Stimulated activated CD4-positive, alpha-beta T cell treated with anti-CD3 and anti-CD28 coated beads, Interleukin-4, amount 100 ng/mL, for 1 hour (primary cell): Measurements from ENCODE around the gene HAPSTR1.
A peak's percentile ranks its signal among the peaks of the same experiment; 100 is the strongest.
"Not testable (repeated sequence)": the region's sequence is repeated elsewhere in the genome, so short reads cannot be mapped to it uniquely, and the experiment has no call there.

ENCODE experiments used
- DNase-seq: peaks from one replicate; pipeline ENCODE4 v3.0.0-alpha.2; 2020

Gene HAPSTR1

DNA sequence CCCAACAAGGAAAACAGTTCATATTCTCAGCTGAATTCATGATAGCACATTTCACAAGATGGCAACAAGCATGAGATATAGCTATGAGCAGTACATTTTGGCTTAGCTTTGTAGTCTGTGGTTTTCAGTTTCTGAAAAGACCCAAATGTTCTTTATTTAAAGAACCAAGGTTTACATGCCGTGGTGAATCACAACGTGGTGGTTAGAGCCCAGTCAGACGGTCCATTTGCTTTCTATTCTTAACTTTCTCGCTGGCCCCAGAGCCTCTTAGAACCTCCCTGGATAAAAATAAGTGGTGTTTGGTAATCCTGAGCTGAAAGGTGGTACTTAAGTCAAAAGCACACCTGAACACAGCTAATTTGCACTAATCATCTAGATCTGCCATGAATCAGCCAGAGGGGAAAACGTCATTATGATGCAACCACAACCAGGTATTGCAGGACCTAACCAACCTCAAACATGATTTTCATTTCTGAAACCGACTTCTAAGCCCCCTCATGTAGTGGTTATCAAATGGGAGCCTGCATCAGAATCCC lies 18.6 kb upstream of the HAPSTR1 start:
- peak; percentile 29 for DNase-seq

DNA sequence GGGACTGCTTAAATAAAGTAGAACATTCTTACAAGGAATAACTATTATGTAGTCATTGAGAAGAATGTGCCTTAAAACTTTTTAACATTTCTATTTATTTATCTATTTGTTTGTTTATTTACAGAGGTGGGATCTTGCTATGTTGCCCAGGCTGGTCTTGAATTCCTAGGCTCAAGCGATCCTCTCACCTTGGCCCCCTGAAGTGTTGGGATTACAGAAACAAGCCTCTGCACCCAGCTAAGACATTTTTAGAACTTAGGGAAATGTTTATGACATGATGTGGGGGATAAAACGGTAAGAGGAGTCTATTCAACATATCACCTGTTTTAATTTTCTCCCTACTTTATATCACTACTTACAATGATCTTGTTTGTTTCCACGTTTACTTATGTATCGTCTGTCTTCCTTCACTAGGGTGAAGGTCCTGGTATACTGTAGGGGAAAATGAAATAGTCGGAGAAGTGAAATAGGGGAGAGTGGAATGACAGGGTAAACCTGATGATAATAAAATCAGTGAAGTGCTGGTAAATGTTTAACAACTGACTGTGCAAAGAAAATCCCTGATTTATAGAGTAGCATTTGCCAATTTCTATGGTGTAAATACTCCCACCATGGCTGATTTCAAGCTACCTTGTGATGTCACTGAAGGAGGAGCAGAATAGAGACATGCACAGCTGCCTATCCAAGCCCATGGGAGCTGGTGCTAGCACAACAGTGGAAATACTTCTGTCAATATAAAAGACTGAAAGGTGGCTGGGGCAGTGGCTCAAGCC lies 16.0 kb upstream of the HAPSTR1 start:
- DNase-seq, result no peak

DNA sequence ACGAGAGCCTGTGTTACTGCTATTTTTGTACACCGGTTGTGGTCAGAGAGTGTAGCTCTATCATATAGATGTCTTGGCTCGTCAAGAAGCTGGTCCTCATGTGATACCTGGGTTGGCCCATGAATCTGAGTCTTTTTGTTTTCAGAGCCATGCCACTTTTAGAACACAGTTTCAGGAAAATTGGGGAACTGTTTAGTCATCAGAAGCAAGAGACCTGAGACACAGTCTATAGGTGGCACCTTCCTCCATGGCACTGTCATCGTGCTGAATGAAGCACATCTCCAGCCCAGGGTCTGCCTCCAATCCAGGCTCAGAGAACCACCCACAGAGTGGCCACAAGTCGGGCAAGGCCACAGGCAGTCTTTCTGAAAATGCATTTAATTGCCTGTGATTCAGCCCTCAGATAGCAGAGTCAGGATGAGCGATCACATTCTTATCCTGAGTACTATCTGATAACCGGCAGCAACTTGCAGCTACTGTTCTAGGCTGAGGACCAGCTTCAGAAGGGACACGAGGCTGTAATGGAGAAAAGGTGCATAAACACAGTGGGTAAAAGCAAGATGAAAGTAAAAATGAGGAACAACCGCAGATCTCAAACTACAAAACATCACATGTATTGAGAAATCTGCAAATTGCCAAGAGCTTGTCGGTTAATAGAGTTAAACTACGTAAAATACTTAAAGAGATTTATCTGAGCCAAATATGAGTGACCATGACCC lies 14.2 kb upstream of the HAPSTR1 start:
- no peak for DNase-seq

DNA sequence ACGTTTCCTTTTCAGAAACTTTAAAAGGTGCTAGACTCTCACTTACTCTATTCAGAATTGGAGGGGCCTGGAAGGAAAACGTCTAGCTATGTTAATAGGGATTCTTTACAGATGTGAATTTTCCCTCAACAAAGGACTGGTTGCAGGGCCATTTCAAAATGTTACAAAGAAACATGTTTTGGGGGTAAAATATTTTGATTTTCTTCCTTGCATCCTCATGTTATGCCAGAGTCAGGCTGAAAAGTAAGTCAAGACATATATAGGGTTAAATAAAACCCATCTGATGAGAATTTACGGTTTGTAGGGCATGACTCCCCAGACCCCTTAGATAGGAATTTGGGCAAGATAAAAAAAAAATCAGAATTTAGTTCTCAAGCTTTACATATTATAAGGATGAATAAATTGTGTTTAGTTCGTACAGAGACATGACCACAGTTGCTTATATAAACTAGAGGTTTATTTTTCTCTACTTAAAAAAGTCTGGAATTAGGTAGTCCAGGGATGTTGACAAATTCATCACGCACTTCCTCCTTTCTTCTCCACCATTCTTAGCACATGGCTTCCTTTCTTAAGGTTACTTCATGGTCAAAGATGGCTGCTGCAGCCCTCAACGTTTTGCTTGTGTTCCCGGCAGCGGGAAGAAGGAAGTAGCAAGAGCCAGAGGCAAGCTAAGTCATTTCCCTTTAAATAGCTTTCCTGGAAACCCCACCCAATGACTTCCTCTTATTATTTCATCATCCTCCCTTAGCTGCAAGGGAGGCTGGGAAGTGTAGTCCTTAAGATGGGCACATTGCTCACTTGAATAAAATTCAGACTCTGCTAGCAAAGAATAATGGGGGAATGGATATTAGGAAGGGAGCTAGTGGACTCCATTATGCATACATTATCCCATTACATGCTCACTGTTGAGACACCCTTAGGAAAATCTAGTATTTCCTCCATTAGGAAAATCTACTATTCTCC lies 12.7 kb upstream of the HAPSTR1 start:
- DNase-seq, result peak; percentile 28

DNA sequence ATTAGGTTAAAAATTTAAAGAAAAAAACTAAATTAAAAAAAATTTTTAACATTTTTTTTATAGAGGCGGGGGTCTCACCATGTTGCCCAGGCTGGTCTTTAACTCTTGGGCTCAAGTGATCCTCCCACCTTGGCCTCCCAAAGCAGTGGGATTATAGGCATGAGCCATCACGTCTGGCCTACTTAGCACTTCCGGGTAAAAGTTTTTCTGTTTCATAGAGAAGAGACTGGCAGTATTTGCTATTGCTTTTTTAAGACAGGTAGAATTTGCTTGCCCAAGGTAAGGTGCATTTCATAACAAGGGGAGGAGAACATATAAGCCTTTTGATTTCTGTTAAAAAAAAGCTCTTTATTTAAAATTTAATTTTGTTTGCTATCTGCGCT lies 12.0 kb upstream of the HAPSTR1 start:
- DNase-seq, result no peak

DNA sequence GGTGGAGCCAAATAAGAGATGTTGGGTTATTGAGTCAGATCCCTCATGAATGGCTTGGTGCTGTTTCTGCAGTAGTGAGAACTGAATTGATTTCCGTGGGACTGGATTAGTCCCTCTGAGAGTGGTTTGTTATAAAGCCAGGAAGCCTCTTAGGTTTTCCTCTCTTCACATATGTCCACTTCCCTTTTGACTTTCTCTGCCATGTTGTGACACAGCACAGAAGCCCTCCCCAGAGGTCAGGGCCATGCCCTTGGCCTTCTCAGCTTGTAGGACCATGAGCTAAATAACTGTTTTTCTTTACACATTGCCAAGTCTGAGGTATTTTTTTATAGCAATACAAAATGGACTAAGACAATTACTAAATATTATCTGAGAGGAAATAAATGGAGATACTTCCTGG lies 10.3 kb upstream of the HAPSTR1 start:
- DNase-seq, result no peak

DNA sequence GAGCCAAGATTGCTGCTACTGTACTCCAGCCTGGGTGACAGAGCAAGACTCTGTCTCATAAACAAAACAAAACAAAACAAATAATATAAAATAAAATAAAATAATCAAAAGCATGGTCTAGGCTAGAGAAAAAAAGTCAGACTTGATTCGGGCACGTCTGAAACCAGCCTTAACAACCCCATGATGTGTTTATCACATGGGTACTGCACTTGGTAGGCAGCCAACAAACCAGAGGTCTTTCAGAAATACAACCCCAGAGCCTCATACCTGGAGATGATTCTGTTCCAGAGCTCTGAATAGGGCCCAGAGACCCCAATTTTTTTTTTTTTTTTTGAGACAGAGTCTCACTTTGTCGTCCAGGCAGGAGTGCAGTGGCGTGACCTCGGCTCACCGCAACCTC lies 9.6 kb upstream of the HAPSTR1 start:
- DNase-seq, result no peak

DNA sequence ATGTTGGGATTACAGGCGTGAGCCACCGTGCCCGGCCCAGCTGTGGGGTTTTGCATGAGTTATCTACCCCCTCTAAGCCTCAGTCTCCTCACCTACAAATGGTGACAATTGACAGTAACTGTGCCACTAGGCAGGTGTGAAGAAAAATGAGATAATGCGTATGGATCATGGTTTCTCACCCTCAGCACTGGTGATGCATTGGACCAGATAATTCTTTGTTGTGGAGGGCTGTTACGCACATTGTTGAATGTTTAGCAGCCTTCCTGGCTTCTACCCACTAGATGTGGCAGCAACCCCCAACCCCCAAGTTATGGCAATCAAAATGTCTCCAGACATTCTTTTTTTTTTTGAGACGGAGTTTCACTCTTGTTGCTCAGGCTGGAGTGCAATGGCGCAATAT lies 9.0 kb upstream of the HAPSTR1 start:
- DNase-seq, result no peak

DNA sequence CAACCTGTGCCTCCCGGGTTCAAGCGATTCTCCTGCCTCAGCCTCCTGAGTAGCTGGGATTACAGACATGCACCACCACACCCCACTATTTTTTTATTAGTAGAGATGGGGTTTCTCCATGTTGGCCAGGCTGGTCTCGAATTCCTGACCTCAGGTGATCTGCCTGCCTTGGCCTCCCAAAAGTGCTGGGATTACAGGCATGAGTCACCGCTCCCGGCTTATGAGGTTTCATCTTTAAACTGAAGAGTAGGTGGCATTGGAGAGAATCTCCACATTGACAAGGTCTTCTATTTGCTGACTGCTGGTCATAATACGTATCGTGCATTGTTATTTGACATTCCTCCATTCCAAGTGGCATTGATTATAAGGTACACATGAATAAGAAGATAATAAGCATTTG lies 3.7 kb upstream of the HAPSTR1 start:
- DNase-seq, result not testable (repeated sequence)

DNA sequence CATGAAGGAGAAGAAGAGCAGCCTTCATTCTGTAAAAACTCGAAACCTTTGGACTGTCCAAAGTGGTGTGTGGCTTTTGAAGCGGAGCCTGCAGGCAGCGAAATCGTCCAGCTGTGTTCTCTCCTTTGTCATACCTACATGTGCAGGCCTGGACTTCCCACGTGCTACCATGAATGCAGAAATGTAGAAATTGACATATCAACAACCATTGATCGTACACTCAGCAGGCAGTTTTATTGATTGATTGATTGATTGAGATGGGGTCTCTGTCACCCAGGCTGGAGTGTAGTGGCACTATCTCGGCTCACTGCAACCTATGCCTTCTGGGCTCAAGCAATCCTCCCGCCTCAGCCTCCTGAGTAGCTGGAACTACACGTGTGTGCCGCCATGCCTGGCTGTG lies 2.6 kb upstream of the HAPSTR1 start:
- DNase-seq, result no peak

DNA sequence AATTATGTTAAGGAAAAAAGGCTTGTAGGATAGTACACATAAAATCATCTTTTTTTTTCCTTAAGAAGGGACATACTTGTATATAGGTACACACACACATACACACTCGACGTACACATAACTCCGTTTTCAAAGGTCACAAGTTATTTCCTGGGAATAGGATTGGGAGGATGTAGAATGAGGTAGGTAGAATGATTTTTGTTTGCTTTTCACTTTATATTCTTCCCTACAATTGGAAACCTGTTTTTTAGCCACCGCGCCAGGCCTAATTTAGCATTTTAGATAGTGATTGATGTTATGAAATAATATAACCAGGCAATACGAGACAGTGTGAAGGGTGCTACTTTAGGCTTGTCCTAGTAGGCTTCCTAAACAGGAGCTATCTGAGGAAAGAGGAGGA lies 1.8 kb upstream of the HAPSTR1 start:
- no peak for DNase-seq

DNA sequence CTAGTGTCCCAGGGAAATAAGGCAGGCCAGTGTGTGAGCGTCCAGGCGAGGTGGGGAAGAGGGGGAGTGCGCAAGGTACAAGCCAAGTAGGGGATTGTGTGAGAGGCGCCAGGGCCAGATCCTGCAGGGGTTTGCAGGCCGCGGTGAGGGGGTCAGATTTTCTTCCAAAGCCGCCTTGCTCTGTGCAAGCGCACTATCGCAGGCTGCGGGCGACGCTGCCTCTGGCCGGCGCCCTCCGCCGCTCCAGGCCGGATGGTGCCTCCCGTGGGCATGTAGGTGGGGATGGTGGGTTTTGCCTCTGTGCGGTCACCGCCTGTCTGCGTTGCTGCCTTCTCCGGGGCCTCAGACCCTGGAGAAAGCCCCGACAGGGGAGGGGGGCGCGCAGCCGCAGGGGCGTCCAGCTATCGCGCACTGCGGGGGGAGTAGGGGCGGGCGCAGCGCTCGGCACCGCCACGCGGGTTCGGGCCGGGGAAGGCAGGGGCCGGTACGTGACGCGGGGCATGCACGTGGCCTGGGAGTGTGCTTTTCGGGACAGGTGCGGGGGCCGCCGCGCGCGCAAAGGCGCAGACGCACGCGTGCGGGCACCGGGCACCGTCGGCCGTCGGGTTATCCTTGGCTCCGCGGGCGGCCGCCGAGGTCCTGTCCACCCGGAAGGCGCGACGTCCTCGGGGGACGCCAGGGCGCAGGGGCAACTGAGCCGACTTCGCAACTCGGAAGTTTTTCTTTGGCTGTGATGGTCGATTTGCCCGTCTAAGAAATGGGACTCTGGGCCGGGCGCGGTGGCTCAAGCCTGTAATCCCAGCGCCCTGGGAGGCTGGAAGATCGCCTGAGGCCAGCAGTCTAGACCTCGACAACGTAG lies 1.1 kb upstream of the HAPSTR1 start:
- peak; percentile 52 for DNase-seq

DNA sequence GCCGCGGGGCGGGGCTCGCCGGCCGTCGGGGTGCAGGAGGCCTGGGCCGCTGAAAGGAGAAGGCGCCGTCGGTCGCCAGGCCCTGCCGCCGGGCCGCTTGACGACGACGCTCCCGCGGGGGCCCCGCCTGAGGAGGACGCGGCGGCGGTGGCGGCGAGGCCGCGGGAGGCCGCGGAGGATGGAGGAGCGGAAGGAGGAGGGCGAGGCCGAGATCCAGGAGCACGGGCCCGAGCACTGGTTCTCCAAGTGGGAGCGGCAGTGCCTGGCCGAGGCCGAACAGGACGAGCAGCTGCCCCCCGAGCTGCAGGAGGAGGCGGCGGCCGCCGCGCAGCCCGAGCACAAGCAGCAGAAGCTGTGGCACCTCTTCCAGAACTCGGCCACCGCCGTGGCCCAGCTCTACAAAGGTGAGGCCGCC lies 430 bp downstream of the HAPSTR1 start:
- DNase-seq, result peak; percentile 37

DNA sequence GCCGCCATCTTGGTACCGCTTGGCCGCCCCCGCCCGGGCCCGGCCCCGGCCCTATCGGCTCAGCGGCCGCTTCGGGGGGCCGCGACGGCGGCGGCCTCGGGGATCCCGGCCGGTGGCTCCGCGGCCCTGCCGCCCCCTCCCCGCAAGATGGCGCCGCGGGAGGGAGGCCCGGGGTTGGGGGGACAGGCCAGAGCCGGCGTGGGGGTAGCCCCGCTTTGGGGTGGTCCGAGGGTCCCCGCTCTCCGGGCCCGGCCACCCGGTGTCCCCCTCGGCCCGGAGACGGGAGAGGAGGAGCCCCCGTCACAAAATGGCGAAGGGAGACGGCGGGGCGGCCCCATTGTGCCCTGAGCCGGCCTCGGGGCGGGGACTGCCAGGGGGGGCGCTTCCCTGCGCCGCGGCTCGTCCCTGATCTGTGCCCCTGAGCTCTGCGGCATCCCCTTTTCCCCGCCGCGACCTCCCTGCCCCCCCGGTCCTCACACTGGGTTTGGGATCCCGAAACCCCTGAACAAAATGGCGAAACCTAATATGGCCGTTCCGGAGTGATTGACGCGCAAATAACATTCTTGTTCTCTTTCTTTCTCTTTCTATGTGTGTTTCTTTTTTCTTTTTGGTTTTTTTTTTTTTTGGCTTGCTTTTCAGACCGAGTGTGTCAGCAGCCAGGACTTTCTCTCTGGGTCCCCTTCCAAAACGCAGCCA lies 986 bp downstream of the HAPSTR1 start:
- peak; percentile 63 for DNase-seq

DNA sequence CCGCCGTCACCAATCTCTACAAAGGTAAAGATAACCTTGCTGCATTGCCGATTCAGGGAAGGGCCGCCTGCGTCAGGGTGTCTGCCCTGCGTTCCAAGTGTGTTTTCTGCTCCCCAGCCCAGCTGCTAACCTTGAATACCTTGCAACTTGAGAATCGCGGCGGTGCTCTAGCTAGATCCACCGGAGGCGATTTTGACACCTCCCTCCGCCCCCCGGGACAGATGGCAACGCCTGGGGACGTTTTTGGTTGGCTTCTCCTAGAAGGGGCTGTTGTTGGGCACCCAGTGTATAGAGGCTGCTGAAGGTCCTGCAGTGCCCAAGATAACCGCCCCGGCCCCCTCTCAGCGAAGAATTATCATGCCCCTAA lies 1.5 kb downstream of the HAPSTR1 start:
- peak; percentile 26 for DNase-seq

DNA sequence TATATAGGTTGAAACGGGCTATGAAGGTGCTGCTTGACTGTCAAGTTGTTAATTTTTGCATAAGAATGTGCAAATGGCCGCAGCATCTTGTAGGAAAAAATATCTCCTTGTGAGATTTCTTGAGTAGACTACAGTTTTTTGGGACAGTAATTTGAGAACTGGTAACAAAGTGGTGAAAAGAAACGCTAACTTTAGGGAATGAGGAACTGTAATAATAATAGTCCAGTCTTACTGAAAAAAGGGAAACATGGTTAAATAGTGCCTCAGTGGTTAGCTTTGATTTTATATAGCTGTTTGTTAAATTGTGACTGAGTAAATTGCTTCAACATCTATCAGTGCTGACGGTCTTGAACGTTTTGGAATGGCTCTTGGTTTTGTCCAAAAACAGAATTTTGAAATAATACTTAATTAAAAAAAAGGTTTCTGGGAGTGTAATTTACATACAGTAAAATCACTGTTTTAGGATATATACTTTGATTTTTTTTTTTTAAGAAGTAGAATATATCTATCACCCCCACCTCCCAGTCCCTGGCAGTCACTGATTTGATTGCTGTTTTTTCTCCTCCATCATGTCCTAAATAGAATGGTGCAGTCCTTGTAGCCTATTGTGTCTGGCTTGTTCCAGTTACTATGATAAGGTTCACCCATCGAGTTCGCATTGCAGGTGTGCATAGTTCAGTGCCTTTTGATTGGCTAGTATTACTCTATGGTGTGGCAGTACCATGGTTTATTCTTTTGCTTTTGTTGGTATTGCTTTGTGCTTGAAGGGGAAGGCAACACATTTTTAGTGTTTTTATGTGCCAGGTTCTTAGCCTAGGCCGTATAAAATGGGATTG lies 2.8 kb downstream of the HAPSTR1 start:
- no peak for DNase-seq

DNA sequence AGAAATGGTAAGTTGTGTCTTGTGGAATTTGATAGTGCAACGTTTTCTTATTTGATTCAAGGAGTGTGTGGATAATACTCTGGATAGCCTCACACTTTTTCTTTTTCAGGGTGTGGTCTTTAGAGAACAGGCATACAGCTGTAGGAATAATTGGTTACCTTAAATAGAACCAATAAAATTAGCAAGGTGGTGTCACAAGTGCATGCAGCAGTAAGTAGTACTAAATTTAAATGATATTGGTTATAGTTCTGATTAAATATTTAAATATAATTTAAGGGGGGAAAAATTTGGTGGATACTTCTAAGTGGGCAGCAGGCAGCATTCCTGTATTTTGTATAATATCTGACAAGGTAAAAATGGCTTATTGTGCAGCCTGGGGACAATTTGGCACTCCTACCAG lies 3.7 kb downstream of the HAPSTR1 start:
- no peak for DNase-seq

DNA sequence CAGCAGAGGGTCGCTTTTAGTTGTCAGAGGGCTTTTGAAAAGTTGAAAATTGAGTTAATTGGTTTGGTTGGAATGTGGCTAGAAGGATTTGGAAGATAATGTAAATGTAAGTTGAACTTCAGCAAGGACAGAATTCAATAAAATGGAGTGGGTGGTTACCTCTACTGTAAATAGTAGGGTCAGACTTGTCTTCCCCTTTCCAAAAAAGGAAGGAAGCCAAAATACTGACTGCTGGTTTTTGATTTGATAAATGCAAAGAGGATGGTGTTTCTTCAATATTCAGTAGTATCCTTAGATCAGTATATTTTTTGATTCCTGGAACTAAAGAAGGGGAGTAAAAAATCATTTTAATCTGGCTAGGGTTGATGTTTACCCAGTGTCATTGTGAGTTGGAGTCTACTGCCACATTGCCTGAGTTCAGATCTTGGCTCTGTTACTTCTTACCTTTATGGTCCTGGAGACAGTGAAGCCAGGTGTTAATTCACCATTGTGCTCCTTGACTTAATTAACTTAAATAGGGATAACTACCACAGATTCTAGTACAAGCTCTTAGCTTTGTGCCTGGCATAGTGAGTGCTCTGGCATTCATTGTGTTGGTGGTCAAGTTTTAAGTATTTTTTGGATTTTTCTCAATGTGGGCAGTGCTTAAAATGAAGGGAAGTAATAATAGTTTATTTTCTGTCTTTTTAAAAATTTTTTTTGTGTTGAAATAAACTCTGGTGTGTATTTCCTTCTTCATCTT lies 4.4 kb downstream of the HAPSTR1 start:
- no peak for DNase-seq

DNA sequence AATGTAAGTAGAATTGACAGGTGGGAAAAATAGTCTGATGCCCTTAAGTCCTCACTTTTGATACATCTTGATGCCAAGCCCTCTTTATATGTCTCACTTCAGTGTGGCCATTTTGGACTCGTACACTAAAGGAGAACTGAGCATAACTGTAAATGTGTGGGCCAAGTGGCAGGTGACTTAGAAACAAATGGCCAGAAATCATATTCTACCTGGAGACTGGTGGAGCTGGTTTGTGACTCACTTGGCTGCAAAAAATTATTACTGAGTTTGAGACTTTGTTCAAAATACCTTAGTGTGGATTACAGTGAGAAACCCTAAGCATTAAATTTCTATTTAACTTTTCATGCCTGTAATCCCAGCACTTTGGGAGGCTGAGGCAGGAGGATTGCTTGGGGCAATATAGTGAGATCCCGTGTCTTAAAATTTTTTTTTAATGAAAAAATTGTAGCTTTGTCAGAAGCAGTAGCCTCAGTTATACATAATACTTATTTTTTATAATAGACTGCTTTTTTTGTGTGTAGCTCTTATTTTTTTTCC lies 5.0 kb downstream of the HAPSTR1 start:
- no peak for DNase-seq
